NCI-H1694 (cell line): Measurements from ENCODE around the gene JARID2.

Source experiments
- DNase-seq: peaks from one replicate; lab custom pipeline; 2025; lab: John Stamatoyannopoulos, UW

The JARID2 gene

GRCh38 chr6:15358579-15359327, 112.9 kb downstream of the JARID2 start:
- DNase-seq, result no peak

DNA sequence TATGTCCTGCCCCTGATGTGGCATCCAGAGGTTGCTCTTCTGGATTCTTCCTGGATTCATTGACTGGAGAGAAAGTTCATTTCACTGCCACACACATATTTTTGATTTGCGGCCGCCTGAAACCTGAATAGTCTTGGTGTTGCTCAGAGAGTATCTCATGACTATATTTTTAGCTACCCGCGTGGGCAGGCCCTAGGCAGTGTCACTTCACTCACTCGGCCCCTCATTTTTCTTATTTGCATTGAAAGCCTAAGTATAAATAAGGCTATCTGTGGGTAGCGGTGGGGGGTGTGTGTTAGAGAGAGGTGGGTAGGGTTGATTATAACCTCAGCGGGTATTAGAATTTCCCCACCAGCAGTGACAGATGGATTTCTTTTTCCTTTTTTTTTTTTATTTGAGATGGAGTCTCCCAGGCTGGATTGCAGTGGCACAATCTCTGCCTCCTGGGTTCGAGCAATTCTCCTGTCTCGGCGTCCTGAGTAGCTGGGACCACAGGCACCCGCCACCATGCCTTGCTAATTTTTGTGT, 113.5 kb downstream of the JARID2 start:
- no peak for DNase-seq

DNA sequence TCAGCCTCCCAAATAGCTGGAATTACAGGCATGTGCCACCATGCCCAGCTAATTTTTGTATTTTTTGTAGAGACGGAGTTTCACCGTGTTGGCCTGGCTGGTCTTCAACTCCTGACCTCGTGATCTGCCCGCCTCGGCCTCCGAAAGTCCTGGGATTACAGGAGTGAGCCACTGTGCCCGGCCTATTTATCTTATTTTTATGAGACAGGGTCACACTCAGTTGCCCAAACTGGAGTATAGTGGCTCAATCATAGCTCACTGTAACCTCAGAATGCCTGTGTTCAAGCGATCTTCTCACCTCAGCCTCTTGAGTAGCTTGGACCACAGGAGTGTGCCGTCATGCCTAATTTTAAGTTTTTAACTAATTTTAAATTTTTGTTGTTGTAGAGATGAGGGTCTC, 114.4 kb downstream of the JARID2 start:
- DNase-seq, result no peak

DNA sequence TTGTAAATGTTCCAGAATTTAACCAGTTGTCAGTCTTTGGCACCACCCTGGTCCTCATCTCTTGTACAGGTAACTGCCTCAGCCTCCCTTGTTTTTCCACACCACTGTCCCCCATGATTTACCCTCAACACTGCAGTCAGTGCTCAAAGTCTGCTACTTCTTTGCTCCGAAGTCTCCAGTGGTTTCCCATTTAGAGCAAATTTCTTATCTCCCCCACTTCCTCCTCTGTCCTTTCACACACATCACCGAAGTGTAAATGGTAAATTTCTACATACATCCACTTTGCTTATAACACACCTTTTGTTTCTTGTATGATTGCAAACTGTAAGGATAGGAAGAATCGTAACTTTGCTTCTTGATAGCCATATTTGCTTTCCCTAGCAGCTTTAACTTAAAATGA, 115.3 kb downstream of the JARID2 start:
- no peak for DNase-seq

DNA sequence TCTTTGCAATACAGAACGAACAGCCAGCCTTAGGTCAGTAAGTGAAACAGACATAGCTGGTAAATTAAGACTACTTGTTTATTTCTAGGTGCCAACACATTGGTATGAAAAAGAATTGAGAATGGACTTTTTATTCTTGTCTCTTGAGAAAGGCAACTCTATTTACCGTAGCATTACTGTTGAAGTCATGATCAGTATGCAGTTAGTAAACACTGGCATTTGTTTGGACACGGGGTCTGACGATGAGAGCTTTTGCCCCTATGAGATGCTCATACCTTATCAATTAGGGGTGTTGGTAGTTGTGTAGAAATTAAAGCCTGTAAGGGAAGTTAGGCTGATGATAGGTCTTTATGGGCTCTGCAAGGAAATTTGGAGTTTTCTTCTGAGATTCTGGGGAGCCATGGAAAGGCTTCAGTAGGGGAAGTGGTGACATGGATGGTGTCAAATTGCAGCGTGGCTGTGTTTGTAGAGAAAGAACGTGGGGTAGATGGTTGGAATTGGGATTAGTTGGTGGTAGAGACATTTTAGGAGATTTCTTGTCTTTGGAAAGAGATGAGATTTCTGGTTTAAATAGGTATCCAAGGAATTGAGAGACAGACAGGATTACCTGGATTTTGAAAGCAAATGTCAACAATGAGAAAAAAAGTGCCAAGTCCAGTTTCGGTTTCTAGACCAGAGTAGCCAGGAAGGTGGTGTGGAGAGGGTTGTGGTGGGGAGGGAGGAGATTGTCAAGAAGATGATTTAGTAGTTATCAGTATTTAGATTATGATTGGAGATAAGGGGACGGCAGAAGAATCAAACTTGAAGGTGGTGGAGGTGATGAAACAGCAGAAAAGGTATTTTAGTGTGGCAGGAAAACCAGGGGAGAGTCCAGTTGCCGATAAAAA, 116.6 kb downstream of the JARID2 start:
- no peak for DNase-seq

DNA sequence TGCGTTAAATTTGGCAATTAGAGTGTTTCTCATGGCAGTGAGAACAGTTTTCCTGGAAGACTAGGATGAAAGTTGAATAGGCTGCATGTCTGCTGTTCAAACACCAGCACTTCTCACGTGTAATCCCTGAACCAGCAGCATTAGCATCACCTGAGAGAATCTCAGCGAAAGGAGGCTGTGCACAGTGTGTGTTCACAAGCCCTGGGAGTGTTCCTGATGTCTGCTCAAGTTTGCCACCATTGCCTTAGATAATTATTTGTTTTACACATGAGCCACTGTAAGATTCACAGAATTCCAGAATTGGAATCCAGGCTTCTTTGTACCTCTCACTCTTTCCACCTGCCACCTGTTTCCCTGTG, 117.3 kb downstream of the JARID2 start:
- no peak for DNase-seq

GRCh38 chr6:15363523-15364400, 117.9 kb downstream of the JARID2 start:
- no peak for DNase-seq

DNA sequence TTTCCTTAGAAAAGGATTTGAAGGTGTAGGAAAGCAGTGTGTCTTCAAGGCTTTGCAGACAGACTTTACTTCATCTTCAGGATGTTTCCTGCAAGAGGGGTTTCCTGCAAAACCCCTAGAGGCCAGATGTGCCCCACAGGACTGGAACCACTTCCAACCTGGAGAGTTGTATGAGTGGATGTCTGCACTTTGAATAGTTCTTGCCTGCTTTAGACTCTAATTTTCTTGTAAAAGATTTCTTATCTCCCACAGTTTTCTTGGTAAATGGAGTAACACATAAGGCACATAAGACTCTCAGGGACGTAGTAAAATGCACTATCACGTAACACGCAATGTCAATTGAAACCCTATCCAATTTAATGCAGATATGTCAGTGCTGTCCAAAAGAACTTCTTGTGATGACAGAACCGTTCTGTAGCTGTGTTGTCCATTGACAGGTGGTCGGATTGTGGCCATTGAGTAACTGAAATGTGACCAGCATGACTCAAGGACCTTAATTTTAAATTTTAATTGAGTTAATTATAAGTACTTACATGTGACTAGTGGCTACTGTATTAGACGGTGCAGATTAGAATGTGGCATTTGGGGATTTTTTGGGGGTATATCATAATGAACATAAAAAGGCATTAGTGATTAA, 118.7 kb downstream of the JARID2 start:
- no peak for DNase-seq

GRCh38 chr6:15365273-15365687, 119.4 kb downstream of the JARID2 start:
- DNase-seq, result no peak

DNA sequence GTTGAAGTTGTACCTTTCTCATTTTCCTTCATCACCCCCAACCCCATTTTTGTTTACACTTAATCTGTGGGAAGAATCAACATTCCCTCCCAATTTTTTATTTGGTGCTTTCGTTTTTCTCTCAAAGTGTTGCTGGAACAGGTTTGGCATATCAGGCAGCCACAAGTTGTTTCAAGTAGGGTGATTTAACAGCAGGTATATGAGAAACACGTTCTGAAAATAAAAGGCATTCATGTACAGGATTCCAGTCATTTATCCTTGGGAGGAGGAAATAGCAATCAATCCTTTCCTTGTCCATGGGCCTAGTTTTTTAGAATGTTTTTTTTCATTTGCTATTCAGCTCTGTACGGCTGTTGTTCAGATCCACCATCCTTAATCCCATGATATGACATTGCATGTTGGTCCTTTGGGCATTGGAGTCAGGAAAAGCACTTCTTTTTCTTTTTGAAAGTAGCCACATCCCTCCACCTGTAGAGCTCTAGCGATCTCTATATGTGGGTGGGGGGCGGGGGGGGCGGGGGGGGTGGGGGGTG, 120.2 kb downstream of the JARID2 start:
- DNase-seq, result no peak

- no peak for DNase-seq
These were observed 121.0 kb downstream of the JARID2 start for GRCh38 chr6:15366879-15367278.

DNA sequence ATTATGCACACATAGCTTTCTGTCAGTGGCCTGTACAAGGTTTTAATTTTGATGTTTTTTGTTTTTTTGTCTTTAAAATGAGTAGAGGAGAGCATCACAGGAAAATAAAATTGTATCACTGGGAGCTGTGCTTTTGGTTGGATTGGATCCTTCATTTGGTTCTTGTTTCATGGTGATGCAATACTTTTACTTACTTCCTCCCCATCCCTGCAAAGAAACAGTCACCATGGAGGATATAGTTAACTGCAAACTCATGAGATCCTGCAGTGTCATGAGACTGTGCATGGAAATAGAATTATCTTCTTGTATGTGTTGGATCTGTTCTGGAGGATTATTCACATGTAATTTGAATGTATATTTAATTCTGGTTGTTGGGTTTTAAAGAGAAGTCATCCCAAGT, 122.3 kb downstream of the JARID2 start:
- DNase-seq, result no peak

DNA sequence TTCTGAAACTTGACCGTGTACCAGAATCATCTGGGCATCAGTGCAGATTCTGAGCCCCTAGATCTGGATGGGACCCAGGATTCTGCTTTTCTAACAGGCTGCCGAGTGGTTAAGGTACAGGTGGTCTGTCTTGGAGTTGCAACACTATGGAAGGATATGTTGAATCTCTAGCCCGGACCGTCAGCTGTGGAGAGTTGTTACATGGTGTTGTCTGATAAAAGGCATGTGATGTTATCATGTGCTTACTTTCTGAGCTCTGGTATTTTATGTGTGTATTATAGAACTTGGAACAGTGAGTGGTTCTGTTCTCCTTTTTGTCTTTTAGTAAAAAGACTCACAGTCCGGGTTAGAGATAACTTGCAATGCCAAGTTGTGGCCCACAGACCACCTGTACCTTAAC, 123.0 kb downstream of the JARID2 start:
- DNase-seq, result no peak

DNA sequence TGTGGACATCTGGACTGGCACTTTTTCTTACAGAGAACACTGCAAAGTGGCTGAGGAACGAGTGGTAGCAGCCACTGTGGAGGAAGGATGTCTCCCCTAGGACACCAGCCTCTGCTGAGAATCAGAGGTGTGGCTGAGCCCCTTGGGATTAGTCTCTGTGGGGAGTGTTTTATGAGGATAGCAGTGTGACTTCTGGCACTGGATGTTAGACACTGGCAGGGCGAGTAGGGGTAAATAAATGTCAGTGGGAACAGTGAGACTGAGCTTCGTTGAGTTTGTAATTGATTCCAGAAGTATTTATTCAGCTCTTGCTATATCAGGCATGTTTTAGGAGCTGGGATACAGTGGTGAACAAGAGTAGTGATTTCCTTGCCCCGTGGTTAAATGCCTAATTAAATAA, 124.0 kb downstream of the JARID2 start:
- DNase-seq, result no peak

DNA sequence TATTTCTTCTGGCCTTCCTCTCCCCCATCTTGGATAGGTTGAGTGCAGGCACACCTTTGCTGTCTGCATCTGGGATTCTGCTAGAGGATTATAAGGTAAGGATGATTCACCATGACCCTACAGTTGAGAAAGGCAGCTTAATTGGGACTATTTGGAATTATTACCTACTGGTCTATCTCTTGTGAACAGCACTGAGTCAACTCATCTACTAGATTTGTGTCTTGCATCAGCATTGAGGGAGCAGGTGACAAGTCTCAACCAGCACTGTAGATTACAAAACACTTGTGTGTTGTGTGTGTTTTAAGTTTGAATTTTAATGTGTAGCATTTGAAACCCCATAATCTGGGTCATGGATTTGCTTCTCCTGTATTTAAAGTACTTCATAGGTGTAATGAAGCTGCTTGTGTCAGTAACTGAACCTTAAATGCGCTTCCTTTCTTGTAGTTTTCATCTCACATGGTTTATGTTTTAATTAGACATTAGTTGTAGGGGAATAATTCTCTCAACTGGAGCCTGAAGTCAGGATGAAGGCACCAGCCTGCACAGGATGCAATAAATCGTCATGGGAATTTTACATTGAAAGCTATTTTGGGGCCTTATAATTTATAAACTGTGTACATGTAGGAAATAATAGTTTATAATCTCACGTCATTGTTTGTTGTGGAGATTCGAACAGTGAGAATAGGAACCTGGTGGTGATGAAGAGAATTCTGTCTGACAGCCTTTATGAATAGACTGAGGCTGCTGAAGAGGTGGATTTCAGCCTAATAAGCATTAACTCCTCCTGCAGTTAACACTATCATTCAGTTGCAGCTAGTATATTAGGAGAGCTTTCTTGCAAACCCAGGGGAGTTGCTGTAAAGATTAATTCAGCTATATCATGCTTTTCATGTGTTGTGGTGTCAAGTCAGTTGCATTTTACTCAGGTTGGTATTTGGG, 125.1 kb downstream of the JARID2 start:
- no peak for DNase-seq

DNA sequence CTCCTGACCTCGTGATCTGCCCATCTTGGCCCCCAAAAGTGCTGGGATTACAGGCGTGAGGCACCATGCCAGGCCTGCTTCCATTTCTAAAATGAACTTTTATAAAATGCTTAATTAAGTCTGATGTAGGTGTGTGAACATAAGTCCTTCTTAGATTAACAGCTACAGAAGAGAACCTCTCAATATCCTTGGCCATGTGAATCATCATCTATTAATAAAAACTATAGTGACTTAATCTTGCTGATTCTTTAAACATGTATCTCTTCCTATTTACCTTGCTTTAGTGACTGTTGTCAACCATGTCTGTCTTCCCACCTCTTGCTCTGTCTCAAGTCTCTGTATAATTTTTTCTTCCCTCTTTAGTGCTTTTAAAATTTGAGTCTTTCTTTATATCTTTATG, 127.1 kb downstream of the JARID2 start:
- DNase-seq, result no peak

DNA sequence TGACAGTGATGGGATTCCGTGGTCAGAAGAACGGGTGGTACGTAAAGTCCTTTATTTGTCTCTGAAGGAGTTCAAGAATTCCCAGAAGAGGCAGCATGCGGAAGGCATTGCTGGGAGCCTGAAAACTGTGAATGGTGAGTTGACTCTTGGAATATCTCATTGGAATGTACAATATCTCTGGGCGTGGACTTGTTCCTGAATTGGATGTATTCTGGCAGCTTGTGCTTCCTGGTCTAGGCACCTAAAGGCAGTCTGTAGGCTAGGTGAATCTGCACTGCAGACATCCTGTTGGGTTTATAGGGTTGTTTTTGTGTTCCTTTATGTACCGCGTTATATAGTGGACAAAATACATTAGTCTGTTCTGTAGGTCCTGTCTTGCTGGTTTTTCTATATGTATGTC, 128.2 kb downstream of the JARID2 start:
- no peak for DNase-seq

GRCh38 chr6:15375018-15375417, 129.1 kb downstream of the JARID2 start:
- DNase-seq, result no peak

DNA sequence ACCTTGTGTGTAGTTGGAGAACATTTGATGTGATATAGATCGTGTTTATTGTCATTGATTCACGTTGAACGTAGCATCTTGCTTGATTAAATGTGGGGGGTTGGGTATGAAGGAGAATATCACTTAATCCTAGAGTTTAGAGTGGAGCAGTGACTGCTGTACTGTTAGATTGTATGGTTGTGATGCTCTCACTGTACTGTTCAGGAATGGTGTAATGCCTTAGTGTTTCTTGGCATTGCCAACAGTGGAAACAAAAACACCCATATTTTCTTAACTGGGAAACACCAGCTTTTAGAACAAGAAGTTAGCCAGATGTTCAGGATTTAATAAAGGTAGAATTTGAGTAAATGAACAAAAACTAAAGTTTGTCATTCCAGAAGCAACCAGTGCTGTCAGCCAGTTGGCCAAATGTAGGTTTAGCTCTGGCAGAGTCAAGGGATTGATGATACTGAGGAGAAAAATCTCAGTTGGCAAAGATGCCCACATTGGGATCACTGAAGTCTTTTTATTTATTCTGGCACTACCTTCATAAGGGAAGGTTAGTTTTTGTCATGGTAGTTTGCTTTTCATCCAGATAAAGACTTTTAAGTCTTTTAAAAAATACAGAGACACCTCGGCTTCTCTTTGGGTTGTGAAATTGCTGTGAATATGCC, 129.9 kb downstream of the JARID2 start:
- DNase-seq, result no peak
